Panc1 (cell line): Measurements from ENCODE around the gene FTO. TPM values are rescaled to one million over a fixed set of nuclear protein-coding genes. Genes with fewer than 3 reads are reported as not detected.

Experiments
- ATAC-seq: fragments of 200-7000 bp; cut with Tn5 transposase; 2 replicates; pipeline ENCODE4 v1.9.1; 2020; ENCODE audit warnings: mild to moderate bottlenecking, moderate library complexity
- BruUV-seq: library from RNA; stranded (reverse); fragments of 400-500 nt; replicated peaks from 2 replicates; lab custom pipeline; 2021; lab: Mats Ljungman, UMichigan
- CTCF ChIA-PET: fragments of 300-600 bp; sonication (Branson Sonifier 250); formaldehyde crosslinking; loops from one replicate; lab custom pipeline; 2022; ENCODE audit warnings: antibody characterized with exemption; lab: Charles Lee
- POLR2A ChIA-PET: fragments of 300-600 bp; sonication (Branson Sonifier 250); formaldehyde crosslinking; loops from one replicate; lab custom pipeline; 2022; ENCODE audit warnings: antibody characterized with exemption; lab: Charles Lee
- DNase-seq: peaks from one replicate; pipeline ENCODE4 v3.0.0-alpha.2; 2010; ENCODE audit warnings: low read depth, low spot score
- H3K27ac ChIP-seq: 2 replicates; pipeline ENCODE4 v1.5.1; 2011; ENCODE audit warnings: mild to moderate bottlenecking, low read length, inconsistent platforms
- H3K27me3 ChIP-seq: fragments of 200-500 bp; sonication (Bioruptor generic); 2 replicates; pipeline ENCODE4 v1.6.0; 2014; ENCODE audit warnings: low read length, inconsistent platforms; ENCODE audit not compliant: control insufficient read depth, insufficient read depth
- H3K36me3 ChIP-seq: fragments of 200-500 bp; sonication (Bioruptor generic); 2 replicates; pipeline ENCODE4 v1.5.1; 2014; ENCODE audit warnings: inconsistent platforms, mild to moderate bottlenecking, low read length, moderate library complexity; ENCODE audit not compliant: control insufficient read depth, insufficient read depth
- H3K4me1 ChIP-seq: 2 replicates; pipeline ENCODE4 v1.5.1; 2011; ENCODE audit warnings: inconsistent platforms, mild to moderate bottlenecking, low read length, moderate library complexity; ENCODE audit not compliant: control insufficient read depth, insufficient read depth
- H3K4me3 ChIP-seq, 2 experiments: 2 replicates each; pipeline ENCODE4 v1.5.1; 2011 to 2012; ENCODE audit warnings: low read depth in 2 of 2, low read length in 2 of 2, mild to moderate bottlenecking in 2 of 2, inconsistent platforms in 1 of 2, moderate library complexity in 1 of 2
- H3K9me3 ChIP-seq: fragments of 200-500 bp; sonication (Bioruptor generic); 2 replicates; pipeline ENCODE4 v1.5.1; 2014; ENCODE audit warnings: low read depth, mild to moderate bottlenecking, inconsistent platforms, low read length, moderate library complexity; ENCODE audit not compliant: control insufficient read depth, insufficient read depth
- POLR2AphosphoS5 ChIP-seq: IDR thresholded peaks from 2 replicates; pipeline ENCODE4 v1.6.1; 2012; ENCODE audit warnings: mild to moderate bottlenecking, low read depth, low read length, moderate library complexity
- REST ChIP-seq, 2 experiments: IDR thresholded peaks; 2 replicates each; pipeline ENCODE4 v1.6.1; 2011 to 2012; ENCODE audit warnings: low read depth in 2 of 2, control low read depth in 1 of 2, low read length in 1 of 2, mild to moderate bottlenecking in 1 of 2, moderate library complexity in 1 of 2; ENCODE audit not compliant: insufficient read depth in 1 of 2
- SIN3A ChIP-seq: IDR thresholded peaks from 2 replicates; pipeline ENCODE4 v1.6.1; 2012; ENCODE audit warnings: low read depth, mild to moderate bottlenecking, low read length, moderate library complexity, borderline replicate concordance; ENCODE audit not compliant: insufficient read depth
- TCF7L2 ChIP-seq: IDR thresholded peaks from 2 replicates; pipeline ENCODE4 v1.6.1; 2011; ENCODE audit warnings: mild to moderate bottlenecking, low read depth, low read length, inconsistent platforms
- in situ Hi-C: cut with HindIII; loops from 2 replicates; pipeline ENCODE4 v1.10.0; 2016; ENCODE audit warnings: low sequenced_read_pairs, low pct_unique_long_range_greater_than_20kb
- intact Hi-C: fragments of 100-400 bp; cut with micrococcal nuclease; formaldehyde crosslinking; loops from one replicate; pipeline ENCODE4 v1.10.0; 2022; ENCODE audit not compliant: unreplicated experiment
- total RNA-seq: library from RNA; stranded (reverse); gene quantifications from one replicate; pipeline ENCODE4 v1.2.1, GENCODE V29; 2021; ENCODE audit not compliant: unreplicated experiment
- TF ChIP-seq, protein P1 (sequence below): fragments of 450-650 bp; IDR thresholded peaks from 2 replicates; pipeline ENCODE4 v1.5.1; 2017; ENCODE audit warnings: mild to moderate bottlenecking

The FTO gene
- total RNA-seq, 1 experiment from 2014 or later = 38.2 TPM

GRCh38 chr16:53708490-53708889 lies 4.5 kb downstream of the FTO start:
- Histone ChIP-seq H3K36me3 (no peaks in the 10 kb centered on the region; the same call in 1 of the 2 replicates), H3K4me1 (no peaks in the 10 kb centered on the region; the same call in 1 of the 2 replicates), H3K4me3 (no peak overlapping the region), H3K27me3 (no peaks in the 10 kb centered on the region), H3K9me3 (no peaks in the 10 kb centered on the region), H3K27ac (no peak overlapping the region)
- in situ Hi-C loops = no loop called here
- no TSS peak for BruUV-seq
- ChIA-PET CTCF (no interaction called here), POLR2A (no interaction called here)
- TF ChIP-seq, protein P1, sequence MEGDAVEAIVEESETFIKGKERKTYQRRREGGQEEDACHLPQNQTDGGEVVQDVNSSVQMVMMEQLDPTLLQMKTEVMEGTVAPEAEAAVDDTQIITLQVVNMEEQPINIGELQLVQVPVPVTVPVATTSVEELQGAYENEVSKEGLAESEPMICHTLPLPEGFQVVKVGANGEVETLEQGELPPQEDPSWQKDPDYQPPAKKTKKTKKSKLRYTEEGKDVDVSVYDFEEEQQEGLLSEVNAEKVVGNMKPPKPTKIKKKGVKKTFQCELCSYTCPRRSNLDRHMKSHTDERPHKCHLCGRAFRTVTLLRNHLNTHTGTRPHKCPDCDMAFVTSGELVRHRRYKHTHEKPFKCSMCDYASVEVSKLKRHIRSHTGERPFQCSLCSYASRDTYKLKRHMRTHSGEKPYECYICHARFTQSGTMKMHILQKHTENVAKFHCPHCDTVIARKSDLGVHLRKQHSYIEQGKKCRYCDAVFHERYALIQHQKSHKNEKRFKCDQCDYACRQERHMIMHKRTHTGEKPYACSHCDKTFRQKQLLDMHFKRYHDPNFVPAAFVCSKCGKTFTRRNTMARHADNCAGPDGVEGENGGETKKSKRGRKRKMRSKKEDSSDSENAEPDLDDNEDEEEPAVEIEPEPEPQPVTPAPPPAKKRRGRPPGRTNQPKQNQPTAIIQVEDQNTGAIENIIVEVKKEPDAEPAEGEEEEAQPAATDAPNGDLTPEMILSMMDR = no peak
- TF ChIP-seq SIN3A (no peak), POLR2AphosphoS5 (no peak), TCF7L2 (no peak), REST (IDR thresholded peaks at IDR 0.05; ENCODE audit: insufficient read depth in 1 of 2, low read depth in 2 of 2, low read length in 1 of 2) (no peak)
- DNase-seq (no peak), ATAC-seq (no peak)
- intact Hi-C loops = no loop called here

- DNase-seq = no peak
- ChIA-PET POLR2A (no interaction called here), CTCF (no interaction called here)
- peaks cover 5% of the 10 kb centered on the region; the same call in 1 of the 2 replicates for H3K4me1 ChIP-seq
- TF ChIP-seq POLR2AphosphoS5 (no peak), SIN3A (no peak), TCF7L2 (no peak), REST (IDR thresholded peaks at IDR 0.05; ENCODE audit: insufficient read depth in 1 of 2, low read depth in 2 of 2, low read length in 1 of 2) (no peak)
- TF ChIP-seq, protein P1 = no peak
- no peaks in the 10 kb centered on the region for H3K27me3 ChIP-seq
- no peaks in the 10 kb centered on the region for H3K36me3 ChIP-seq
- H3K4me3 ChIP-seq = no peak overlapping the region
- no peak for ATAC-seq
- no TSS peak for BruUV-seq
- H3K27ac ChIP-seq = no peak overlapping the region
- in situ Hi-C loops = no loop called here
- intact Hi-C loops = no loop called here
- no peaks in the 10 kb centered on the region for H3K9me3 ChIP-seq
Observed at GRCh38 chr16:53711390-53711789, 7.4 kb downstream of the FTO start.
